A549 treated with DMSO at 1 μM for 4 hours (cell line): Measurements from ENCODE around the gene EFNA4. TPM values are rescaled to one million over a fixed set of nuclear protein-coding genes. Genes with fewer than 3 reads are reported as not detected.

ENCODE experiments used
- total RNA-seq: library from RNA; stranded (reverse); fragments of 200-300 nt; extraction: Qiagen RNA extraction; gene quantifications from 5 replicates; pipeline ENCODE4 v1.2.3, GENCODE V29; 2022; ENCODE audit warnings: low read depth

EFNA4 gene, protein sequence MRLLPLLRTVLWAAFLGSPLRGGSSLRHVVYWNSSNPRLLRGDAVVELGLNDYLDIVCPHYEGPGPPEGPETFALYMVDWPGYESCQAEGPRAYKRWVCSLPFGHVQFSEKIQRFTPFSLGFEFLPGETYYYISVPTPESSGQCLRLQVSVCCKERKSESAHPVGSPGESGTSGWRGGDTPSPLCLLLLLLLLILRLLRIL
- total RNA-seq: 7.3 to 9.0 TPM (median 8.4 TPM) in 5 replicates

DNA sequence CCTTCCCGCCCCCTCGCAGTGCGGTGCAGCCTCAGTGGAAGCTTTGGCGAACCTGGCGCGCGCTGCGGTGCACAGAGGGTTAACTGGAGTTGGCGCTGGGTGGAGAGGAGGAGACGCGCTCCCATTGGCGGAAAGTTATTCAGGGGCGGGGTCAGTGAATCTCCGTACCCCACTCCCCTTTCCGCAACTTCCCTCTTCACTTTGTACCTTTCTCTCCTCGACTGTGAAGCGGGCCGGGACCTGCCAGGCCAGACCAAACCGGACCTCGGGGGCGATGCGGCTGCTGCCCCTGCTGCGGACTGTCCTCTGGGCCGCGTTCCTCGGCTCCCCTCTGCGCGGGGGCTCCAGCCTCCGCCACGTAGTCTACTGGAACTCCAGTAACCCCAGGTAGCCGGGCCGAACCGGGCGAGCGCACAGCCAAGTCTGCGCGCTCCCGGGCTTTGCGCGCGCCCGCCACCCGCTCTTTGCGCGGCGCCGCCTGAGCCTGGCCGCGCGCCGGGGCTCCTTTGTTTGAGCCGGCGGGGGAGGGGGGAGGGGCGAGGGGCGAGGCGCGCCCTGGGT, at the start of gene EFNA4:
TSS of gene EFNA4 (plus strand) at position 191 of the 561 bp plus-strand sequence. CDS start at position 275, 84 bp downstream.

DNA sequence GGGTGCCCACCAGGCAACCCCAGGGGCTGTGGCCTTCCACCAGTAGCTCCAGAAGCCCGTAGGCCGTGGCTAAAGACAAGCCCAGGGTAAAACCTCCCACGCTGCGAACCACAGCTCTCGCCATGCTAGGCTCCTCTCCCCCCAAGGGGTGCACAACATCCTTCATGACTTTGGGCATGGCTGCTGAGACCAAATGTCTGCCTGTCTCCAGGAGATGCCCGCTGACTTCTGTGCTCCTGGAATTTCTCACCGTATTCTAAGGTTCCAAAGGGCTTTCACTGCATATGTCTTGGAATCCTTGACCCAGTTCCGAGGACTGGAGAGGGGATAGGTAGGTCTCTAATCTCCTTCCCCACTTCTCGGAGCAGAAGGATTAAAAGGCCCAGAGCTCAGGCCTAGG, 30.0 kb upstream of the EFNA4 start, which contains the start of the genes DCST1 and DCST2:
TSS of gene DCST1 (plus strand) at position 301 of the 400 bp plus-strand sequence. CDS start 213 bp downstream, outside the sequence.
TSS of gene DCST2 (minus strand) at position 258 of the 400 bp plus-strand sequence. CDS start at position 178, 80 bp downstream.

DNA sequence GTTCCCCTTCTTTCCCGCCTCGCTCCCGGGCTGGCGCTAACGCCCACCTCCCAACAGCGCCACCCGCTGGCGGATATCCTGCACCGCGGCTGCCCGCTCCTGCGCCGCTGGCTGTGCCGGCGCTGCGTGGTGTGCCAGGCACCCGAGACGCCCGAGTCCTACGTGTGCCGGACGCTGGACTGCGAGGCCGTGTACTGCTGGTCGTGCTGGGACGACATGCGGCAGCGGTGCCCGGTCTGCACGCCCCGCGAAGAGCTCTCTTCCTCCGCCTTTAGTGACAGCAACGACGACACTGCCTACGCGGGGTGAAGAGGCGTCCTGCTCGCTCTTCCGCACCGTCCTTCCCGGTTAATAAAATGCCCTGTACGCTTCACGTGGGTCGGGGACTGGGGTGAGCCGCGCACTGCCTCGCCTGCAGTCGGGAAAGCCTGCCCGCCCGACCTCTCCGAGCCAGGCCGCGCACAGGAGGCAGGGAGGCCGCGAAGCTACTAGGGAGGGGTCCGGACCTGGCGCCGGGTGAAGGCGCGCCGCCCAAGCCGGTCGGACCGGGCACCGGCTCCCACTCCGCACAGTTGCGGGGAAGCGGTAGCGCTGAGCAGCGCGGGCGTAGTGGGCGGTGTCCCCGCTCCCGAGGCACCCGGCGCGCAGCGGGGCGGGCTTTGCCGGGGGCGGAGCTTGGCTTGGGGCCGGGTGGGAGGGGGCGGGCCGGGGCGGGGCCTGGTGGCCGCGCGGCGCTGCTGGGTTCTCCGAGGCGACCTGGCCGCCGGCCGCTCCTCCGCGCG, 12.8 kb upstream of the EFNA4 start, which contains the start of gene ADAM15:
TSS of gene ADAM15 (plus strand) at position 757 of the 782 bp plus-strand sequence. CDS start 71 bp downstream, outside the sequence.

DNA sequence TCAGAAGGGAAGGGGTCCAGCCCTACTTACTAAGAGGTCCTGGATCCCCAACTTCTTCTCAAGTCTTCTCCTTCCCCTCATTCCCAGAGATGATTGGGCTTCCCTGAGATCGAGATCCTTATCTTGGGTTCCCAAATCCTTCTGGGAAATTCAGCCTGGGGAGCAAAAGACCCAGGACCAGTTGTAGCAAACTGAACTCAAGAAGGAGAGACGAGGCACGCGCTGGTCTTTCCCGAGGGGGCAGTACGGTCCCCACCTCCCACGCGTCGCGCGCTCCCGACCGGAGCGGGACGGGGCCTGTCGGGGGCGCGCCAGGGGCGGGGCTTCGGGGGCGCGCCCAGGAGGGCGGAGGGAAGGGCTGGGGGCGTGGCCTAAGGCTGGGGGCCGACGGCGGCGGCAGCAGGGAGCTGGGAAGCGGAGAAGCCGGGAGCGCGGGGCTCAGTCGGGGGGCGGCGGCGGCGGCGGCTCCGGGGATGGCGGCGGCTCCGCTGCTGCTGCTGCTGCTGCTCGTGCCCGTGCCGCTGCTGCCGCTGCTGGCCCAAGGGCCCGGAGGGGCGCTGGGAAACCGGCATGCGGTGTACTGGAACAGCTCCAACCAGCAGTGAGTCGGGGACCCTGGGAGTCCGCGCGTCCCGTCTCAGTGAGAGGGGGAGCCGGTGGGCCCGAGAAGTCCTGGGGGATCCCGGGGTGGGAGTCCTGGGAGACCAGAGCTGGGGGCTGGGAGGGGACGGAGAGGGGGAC, 15.1 kb downstream of the EFNA4 start, which contains the start of gene EFNA3:
TSS of gene EFNA3 (plus strand) at position 369 of the 741 bp plus-strand sequence. CDS start at position 474, 105 bp downstream.

Other genes starting within 250 kb of the EFNA4 start
- gene KCNN3, start 193.5 kb upstream of the EFNA4 start, total RNA-seq: 0.06 to 0.25 TPM (median 0.11 TPM) in 5 replicates
- 34.0 to 43.1 TPM (median 39.3 TPM) in 5 replicates for gene PMVK, start 127.0 kb upstream of the EFNA4 start, total RNA-seq
- 13.0 to 17.0 TPM (median 13.9 TPM) in 5 replicates for gene PBXIP1, start 107.6 kb upstream of the EFNA4 start, total RNA-seq
- gene PYGO2, start 102.0 kb upstream of the EFNA4 start, total RNA-seq: 22.8 to 24.9 TPM (median 23.9 TPM) in 5 replicates
- gene SHC1, start 93.0 kb upstream of the EFNA4 start, total RNA-seq: 136 to 154 TPM (median 140 TPM) in 5 replicates
- 328 to 363 TPM (median 338 TPM) in 5 replicates for gene CKS1B, start 89.1 kb upstream of the EFNA4 start, total RNA-seq
- 40.1 to 46.0 TPM (median 41.6 TPM) in 5 replicates for gene FLAD1, start 80.4 kb upstream of the EFNA4 start, total RNA-seq
- not detected in 5 replicates for gene LENEP, start 70.2 kb upstream of the EFNA4 start, total RNA-seq
- 19.7 to 26.6 TPM (median 25.9 TPM) in 5 replicates for gene ZBTB7B, start 60.9 kb upstream of the EFNA4 start, total RNA-seq
- 0.22 to 0.72 TPM (median 0.46 TPM) in 5 replicates for gene DCST2, start 30.0 kb upstream of the EFNA4 start, total RNA-seq
- not detected in 5 replicates for gene DCST1, start 29.9 kb upstream of the EFNA4 start, total RNA-seq
- 64.6 to 76.9 TPM (median 67.8 TPM) in 5 replicates for gene ADAM15, start 12.4 kb upstream of the EFNA4 start, total RNA-seq
- 3.7 to 5.6 TPM (median 4.2 TPM) in 5 replicates for gene EFNA3, start 15.1 kb downstream of the EFNA4 start, total RNA-seq
- gene EFNA1, start 64.1 kb downstream of the EFNA4 start, total RNA-seq: 30.6 to 50.0 TPM (median 37.3 TPM) in 5 replicates
- gene SLC50A1, start 72.1 kb downstream of the EFNA4 start, total RNA-seq: 34.2 to 39.1 TPM (median 35.5 TPM) in 5 replicates
- gene DPM3, start 76.8 kb downstream of the EFNA4 start, total RNA-seq: 78.1 to 102 TPM (median 91.3 TPM) in 5 replicates
- 226 to 250 TPM (median 230 TPM) in 5 replicates for gene KRTCAP2, start 109.6 kb downstream of the EFNA4 start, total RNA-seq
- gene TRIM46, start 110.1 kb downstream of the EFNA4 start, total RNA-seq: 1.3 to 1.8 TPM (median 1.4 TPM) in 5 replicates
- gene THBS3, start 144.2 kb downstream of the EFNA4 start, total RNA-seq: 7.5 to 9.9 TPM (median 9.4 TPM) in 5 replicates
- gene MTX1, start 145.0 kb downstream of the EFNA4 start, total RNA-seq: 67.2 to 74.0 TPM (median 72.4 TPM) in 5 replicates
- gene ENTREP3, start 191.7 kb downstream of the EFNA4 start, total RNA-seq: 28.1 to 40.5 TPM (median 34.2 TPM) in 5 replicates
- 105 to 133 TPM (median 125 TPM) in 5 replicates for gene SCAMP3, start 198.6 kb downstream of the EFNA4 start, total RNA-seq
- gene CLK2, start 209.8 kb downstream of the EFNA4 start, total RNA-seq: 18.1 to 31.1 TPM (median 29.0 TPM) in 5 replicates
- gene HCN3, start 213.7 kb downstream of the EFNA4 start, total RNA-seq: 3.0 to 5.4 TPM (median 5.3 TPM) in 5 replicates
- gene PKLR, start 237.7 kb downstream of the EFNA4 start, total RNA-seq: 0.03 TPM in 1 of 5 replicates, not detected in the others
- gene FDPS, start 245.1 kb downstream of the EFNA4 start, total RNA-seq: 161 to 196 TPM (median 162 TPM) in 5 replicates